IMR-90 (cell line): ENCODE data around the gene PRKAR1A.

Experiments used
- BHLHE40 ChIP-seq: fragments of 150-350 bp; IDR thresholded peaks from 2 replicates; pipeline ENCODE4 v1.6.1; 2016; ENCODE audit warnings: mild to moderate bottlenecking, low read depth, low read length
- CEBPB ChIP-seq: IDR thresholded peaks from 2 replicates; pipeline ENCODE4 v1.6.1; 2012; ENCODE audit warnings: low read depth, low read length, improper control_type of control experiment
- CHD1 ChIP-seq: IDR thresholded peaks from 2 replicates; pipeline ENCODE4 v1.6.1; 2012; ENCODE audit warnings: low read depth, low read length, improper control_type of control experiment
- MAFK ChIP-seq: IDR thresholded peaks from 2 replicates; pipeline ENCODE4 v1.6.1; 2012; ENCODE audit warnings: low read depth, low read length, improper control_type of control experiment
- MXI1 ChIP-seq: IDR thresholded peaks from 2 replicates; pipeline ENCODE4 v1.6.1; 2012; ENCODE audit warnings: low read depth, mild to moderate bottlenecking, low read length, moderate library complexity, borderline replicate concordance
- POLR2A ChIP-seq: IDR thresholded peaks from 2 replicates; pipeline ENCODE4 v1.6.1; 2012; ENCODE audit warnings: mild to moderate bottlenecking, low read depth, low read length
- RAD21 ChIP-seq: IDR thresholded peaks from 2 replicates; pipeline ENCODE4 v1.6.1; 2012; ENCODE audit warnings: low read length, improper control_type of control experiment
- RFX5 ChIP-seq: IDR thresholded peaks from 2 replicates; pipeline ENCODE4 v1.8.0; 2012; ENCODE audit warnings: low read depth, mild to moderate bottlenecking, low read length, moderate library complexity
- SMC3 ChIP-seq: fragments of 150-350 bp; IDR thresholded peaks from 2 replicates; pipeline ENCODE4 v1.6.1; 2016; ENCODE audit warnings: low read depth, mild to moderate bottlenecking, antibody characterized with exemption, low read length, moderate library complexity
- TF ChIP-seq, protein P1 (sequence below): conservative IDR thresholded peaks from 2 replicates; pipeline ENCODE4 v1.5.1; 2012; ENCODE audit warnings: mild to moderate bottlenecking, low read depth, low read length, improper control_type of control experiment
- TF ChIP-seq, protein P2 (sequence below): fragments of 150-350 bp; IDR thresholded peaks from 2 replicates; pipeline ENCODE4 v1.6.1; 2017; ENCODE audit warnings: mild to moderate bottlenecking, antibody characterized with exemption, low read length, low read depth

DNA sequence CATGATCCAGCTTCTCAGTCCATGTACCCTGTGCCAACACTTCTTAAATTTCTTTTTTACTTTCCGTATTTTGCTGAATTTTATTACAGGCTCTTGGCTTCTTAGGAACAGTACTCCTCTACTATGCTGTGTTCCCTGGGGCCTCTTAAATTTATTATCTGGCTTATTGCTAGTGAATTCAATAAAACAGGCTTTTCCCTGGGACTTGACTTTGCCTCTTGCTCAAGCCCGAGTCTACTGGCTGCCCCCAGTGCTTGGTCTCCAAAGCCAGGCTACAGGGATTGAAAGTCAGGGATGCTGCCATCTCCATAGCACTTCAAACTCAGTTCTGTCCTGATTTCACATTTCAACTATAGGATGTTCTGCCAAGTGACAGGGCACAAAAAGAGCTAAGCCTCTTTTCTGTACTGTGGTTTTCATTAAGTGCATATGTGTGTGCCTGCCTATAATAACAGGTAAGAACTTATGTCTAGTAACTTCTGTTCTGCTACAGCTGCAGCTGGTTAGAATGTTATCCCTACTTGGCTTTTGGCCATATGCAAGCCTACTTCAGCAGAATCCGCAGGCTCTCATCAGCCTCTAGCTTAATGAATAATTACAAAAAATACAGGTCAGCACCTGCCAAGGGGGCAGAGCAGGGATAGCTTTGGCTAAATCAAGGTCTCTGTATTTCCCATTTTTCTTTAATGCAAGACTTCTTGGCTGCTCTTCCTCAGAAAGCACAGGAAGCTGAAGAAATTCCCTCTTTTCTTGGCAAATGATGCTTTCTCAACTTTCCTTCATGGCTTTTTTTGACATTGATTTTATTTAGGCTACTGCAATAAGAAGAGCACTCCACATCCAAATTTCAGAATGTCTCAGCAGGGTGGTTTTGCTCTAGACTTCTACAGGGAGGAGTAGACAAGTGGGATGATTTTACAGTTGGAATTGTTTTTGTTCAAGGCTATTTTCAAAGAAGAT lies 80.7 kb downstream of the PRKAR1A start:
- TF ChIP-seq MAFK (no peak), CEBPB (no peak), SMC3 (no peak), POLR2A (no peak), MXI1 (no peak), CHD1 (no peak), RAD21 (no peak), BHLHE40 (no peak), RFX5 (no peak)
- TF ChIP-seq, protein P1, sequence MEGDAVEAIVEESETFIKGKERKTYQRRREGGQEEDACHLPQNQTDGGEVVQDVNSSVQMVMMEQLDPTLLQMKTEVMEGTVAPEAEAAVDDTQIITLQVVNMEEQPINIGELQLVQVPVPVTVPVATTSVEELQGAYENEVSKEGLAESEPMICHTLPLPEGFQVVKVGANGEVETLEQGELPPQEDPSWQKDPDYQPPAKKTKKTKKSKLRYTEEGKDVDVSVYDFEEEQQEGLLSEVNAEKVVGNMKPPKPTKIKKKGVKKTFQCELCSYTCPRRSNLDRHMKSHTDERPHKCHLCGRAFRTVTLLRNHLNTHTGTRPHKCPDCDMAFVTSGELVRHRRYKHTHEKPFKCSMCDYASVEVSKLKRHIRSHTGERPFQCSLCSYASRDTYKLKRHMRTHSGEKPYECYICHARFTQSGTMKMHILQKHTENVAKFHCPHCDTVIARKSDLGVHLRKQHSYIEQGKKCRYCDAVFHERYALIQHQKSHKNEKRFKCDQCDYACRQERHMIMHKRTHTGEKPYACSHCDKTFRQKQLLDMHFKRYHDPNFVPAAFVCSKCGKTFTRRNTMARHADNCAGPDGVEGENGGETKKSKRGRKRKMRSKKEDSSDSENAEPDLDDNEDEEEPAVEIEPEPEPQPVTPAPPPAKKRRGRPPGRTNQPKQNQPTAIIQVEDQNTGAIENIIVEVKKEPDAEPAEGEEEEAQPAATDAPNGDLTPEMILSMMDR, result no peak
- TF ChIP-seq, protein P2, sequence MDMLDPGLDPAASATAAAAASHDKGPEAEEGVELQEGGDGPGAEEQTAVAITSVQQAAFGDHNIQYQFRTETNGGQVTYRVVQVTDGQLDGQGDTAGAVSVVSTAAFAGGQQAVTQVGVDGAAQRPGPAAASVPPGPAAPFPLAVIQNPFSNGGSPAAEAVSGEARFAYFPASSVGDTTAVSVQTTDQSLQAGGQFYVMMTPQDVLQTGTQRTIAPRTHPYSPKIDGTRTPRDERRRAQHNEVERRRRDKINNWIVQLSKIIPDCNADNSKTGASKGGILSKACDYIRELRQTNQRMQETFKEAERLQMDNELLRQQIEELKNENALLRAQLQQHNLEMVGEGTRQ, result no peak
